ENCODE measurements around the gene FAM76B.
A peak's percentile ranks its signal among the peaks of the same experiment; 100 is the strongest.

Gene FAM76B

GRCh38 chr11:95767498-95767897 lies 22.1 kb downstream of the FAM76B start:
- H3K9me3 Mint-ChIP-seq, result no peaks in the 10 kb centered on the region
- H3K27ac Mint-ChIP-seq, result peak overlapping the region; percentile 59
- H3K27me3 Mint-ChIP-seq, result no peaks in the 10 kb centered on the region
- no peak overlapping the region for H3K4me3 Mint-ChIP-seq
- no peaks in the 10 kb centered on the region for H3K4me1 Mint-ChIP-seq
- no peaks in the 10 kb centered on the region for H3K36me3 Mint-ChIP-seq

DNA sequence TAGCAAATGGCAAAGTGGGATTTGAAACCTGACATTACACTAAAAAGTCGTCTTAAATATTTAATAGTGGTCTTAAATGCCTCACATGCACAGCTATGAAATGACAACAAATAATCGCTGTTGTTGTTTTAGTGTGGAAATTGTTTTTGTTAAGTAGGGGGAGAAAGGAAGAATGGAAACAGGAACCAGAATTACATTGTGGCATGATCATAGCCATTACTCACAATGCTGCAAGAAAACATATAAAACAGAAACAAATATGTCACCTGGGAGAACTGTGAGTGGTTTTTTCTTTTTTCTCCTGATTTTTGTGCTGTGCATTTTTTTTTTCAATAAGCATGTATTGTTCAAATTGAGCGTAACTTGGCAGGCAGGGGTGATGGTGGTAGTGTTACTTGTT lies 22.9 kb downstream of the FAM76B start:
- no peak overlapping the region for H3K27ac Mint-ChIP-seq

GRCh38 chr11:95764267-95764898 lies 25.2 kb downstream of the FAM76B start:
- no peaks in the 10 kb centered on the region for H3K4me1 Mint-ChIP-seq

More for the DNA sequence above, 22.9 kb downstream of the FAM76B start:
- no peak overlapping the region for H3K4me3 Mint-ChIP-seq
- H3K9me3 Mint-ChIP-seq, result no peaks in the 10 kb centered on the region
- no peaks in the 10 kb centered on the region for H3K4me1 Mint-ChIP-seq
- H3K27me3 Mint-ChIP-seq, result peaks cover 2% of the 10 kb centered on the region
- H3K36me3 Mint-ChIP-seq, result no peaks in the 10 kb centered on the region

GRCh38 chr11:95762534-95762933 lies 27.0 kb downstream of the FAM76B start:
- H3K36me3 Mint-ChIP-seq, result no peaks in the 10 kb centered on the region
- H3K27ac Mint-ChIP-seq, result no peak overlapping the region
- H3K27me3 Mint-ChIP-seq, result peaks cover 2% of the 10 kb centered on the region
- H3K9me3 Mint-ChIP-seq, result no peaks in the 10 kb centered on the region
- no peak overlapping the region for H3K4me3 Mint-ChIP-seq
- no peaks in the 10 kb centered on the region for H3K4me1 Mint-ChIP-seq

More at GRCh38 chr11:95764267-95764898, 25.2 kb downstream of the FAM76B start:
- Mint-ChIP-seq H3K27ac (no peak overlapping the region), H3K4me3 (no peak overlapping the region), H3K9me3 (no peaks in the 10 kb centered on the region), H3K36me3 (no peaks in the 10 kb centered on the region), H3K27me3 (peaks cover 2% of the 10 kb centered on the region)

- H3K27ac Mint-ChIP-seq, result no peak overlapping the region
- no peaks in the 10 kb centered on the region for H3K36me3 Mint-ChIP-seq
These were observed 28.6 kb downstream of the FAM76B start for GRCh38 chr11:95760941-95761340.

DNA sequence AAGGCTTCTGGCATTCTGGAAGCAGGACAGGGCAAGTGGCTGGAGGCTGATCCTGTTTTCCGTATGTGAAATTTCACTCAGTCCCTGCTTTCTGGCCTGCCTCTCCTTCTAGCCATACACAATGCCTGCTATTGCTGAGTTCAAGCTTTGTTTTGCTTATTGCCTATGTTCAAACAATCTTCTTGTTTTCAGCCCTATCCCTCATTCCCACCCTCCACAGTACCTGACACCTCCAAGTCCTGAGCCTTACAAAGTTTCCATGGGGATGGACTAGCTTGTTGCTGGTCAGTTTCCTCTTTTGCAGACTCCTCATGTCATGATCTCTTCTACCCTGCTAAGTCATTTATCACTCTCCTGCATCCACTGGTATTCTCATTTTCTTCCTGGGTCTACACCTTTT lies 38.1 kb downstream of the FAM76B start:
- Mint-ChIP-seq H3K4me1 (no peaks in the 10 kb centered on the region), H3K4me3 (no peak overlapping the region), H3K9me3 (no peaks in the 10 kb centered on the region), H3K36me3 (no peaks in the 10 kb centered on the region), H3K27ac (no peak overlapping the region), H3K27me3 (no peaks in the 10 kb centered on the region)

More at GRCh38 chr11:95760941-95761340, 28.6 kb downstream of the FAM76B start:
- H3K4me3 Mint-ChIP-seq, result no peak overlapping the region
- peaks cover 2% of the 10 kb centered on the region for H3K27me3 Mint-ChIP-seq
- no peaks in the 10 kb centered on the region for H3K4me1 Mint-ChIP-seq
- no peaks in the 10 kb centered on the region for H3K9me3 Mint-ChIP-seq

DNA sequence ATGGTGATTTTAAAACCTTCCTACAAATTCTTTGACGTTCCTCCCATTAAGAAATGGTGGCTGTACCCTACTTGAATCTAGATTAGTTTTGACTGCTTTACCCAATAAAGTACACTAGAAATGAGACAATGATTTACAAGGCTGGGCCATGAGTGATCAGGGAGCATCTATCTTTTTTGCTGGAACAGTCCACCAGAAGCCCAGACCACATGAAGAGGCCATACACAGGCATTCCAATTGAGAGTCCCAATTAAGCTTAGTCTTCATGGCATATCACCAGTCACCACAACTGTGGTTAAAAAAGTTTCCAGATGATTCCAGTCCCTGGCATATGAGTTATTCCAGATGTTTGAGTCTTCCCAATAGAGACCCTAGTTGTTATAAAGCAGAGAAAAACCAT lies 39.5 kb downstream of the FAM76B start:
- H3K9me3 Mint-ChIP-seq, result no peaks in the 10 kb centered on the region
- no peak overlapping the region for H3K27ac Mint-ChIP-seq
- no peaks in the 10 kb centered on the region for H3K36me3 Mint-ChIP-seq
- H3K4me1 Mint-ChIP-seq, result no peaks in the 10 kb centered on the region
- H3K4me3 Mint-ChIP-seq, result no peak overlapping the region
- H3K27me3 Mint-ChIP-seq, result no peaks in the 10 kb centered on the region

GRCh38 chr11:95739108-95739938 lies 50.3 kb downstream of the FAM76B start:
- peaks cover 3% of the 10 kb centered on the region for H3K4me1 Mint-ChIP-seq
- H3K27me3 Mint-ChIP-seq, result no peaks in the 10 kb centered on the region
- H3K4me3 Mint-ChIP-seq, result no peak overlapping the region
- H3K27ac Mint-ChIP-seq, result no peak overlapping the region
- H3K9me3 Mint-ChIP-seq, result no peaks in the 10 kb centered on the region
- H3K36me3 Mint-ChIP-seq, result no peaks in the 10 kb centered on the region

GRCh38 chr11:95736809-95737208 lies 52.8 kb downstream of the FAM76B start:
- Mint-ChIP-seq H3K9me3 (no peaks in the 10 kb centered on the region), H3K36me3 (no peaks in the 10 kb centered on the region), H3K4me1 (peaks cover 10% of the 10 kb centered on the region), H3K4me3 (no peak overlapping the region), H3K27me3 (no peaks in the 10 kb centered on the region), H3K27ac (no peak overlapping the region)

- Mint-ChIP-seq H3K36me3 (no peaks in the 10 kb centered on the region), H3K27me3 (no peaks in the 10 kb centered on the region), H3K9me3 (no peaks in the 10 kb centered on the region), H3K4me3 (no peak overlapping the region), H3K27ac (no peak overlapping the region), H3K4me1 (peaks cover 10% of the 10 kb centered on the region)
These were observed 53.2 kb downstream of the FAM76B start for GRCh38 chr11:95736355-95736754.

DNA sequence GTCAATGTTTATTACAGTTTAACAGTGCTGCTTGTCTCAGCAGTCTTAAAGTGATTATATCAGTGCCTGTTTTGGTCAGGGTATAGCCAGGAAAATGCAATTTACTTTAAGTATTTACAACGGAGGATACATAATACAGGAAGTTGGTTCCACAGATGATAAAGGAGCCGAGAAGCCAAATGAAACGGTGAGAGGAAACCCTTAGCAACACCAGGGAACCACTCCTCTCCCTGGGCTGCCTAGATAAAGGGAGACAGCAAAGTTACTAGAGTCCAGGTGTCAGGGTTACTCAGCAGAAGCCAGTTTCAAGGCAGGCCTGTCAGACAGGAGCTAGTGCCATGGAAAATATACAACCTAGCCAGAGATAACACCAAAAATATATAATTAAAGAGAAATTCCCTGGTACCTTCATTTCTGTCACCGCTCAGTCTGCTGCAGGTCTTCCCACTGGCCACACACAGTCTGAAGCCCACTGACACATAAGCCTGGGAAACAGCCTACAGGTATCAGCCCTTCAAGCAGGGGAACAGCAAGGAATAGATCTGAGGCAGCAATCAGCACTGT lies 55.5 kb downstream of the FAM76B start:
- Mint-ChIP-seq H3K27ac (no peak overlapping the region), H3K9me3 (no peaks in the 10 kb centered on the region), H3K27me3 (no peaks in the 10 kb centered on the region), H3K4me1 (peaks cover 10% of the 10 kb centered on the region), H3K36me3 (no peaks in the 10 kb centered on the region), H3K4me3 (no peak overlapping the region)

DNA sequence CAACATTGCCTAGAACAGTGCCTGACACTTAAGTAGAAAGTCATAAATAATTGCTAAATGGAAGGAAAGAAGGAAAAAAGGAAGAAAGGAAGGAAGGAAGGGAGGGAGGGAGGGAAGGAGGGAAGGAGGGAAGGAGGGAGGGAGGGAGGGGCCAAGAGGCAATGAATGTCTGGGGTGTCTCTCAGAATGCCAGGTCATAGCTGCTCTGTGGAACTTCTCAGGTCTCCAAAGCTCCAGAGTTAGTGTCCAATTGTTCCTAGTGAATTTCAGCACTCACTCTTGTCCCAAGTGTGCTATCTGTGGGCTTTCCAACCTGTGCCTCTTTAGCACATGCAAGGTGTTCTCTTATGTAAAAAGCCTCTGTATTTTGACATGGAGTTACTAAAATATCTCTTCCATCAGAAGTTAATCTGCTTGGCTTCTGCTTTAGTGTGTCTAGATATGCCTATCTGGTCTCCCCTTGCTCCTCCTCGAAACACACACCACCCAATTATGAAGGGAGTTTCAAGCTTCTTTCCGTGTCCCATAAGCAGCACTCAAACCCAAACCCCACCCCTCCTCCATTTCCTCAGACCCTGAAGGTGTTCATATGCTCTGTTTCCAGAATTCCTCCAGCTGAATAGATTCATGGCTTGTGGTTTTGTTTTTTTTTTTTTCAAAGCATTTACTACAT lies 56.5 kb downstream of the FAM76B start:
- Mint-ChIP-seq H3K27ac (no peak overlapping the region), H3K4me1 (peaks cover 10% of the 10 kb centered on the region), H3K4me3 (no peak overlapping the region), H3K27me3 (no peaks in the 10 kb centered on the region), H3K9me3 (no peaks in the 10 kb centered on the region), H3K36me3 (no peaks in the 10 kb centered on the region)

DNA sequence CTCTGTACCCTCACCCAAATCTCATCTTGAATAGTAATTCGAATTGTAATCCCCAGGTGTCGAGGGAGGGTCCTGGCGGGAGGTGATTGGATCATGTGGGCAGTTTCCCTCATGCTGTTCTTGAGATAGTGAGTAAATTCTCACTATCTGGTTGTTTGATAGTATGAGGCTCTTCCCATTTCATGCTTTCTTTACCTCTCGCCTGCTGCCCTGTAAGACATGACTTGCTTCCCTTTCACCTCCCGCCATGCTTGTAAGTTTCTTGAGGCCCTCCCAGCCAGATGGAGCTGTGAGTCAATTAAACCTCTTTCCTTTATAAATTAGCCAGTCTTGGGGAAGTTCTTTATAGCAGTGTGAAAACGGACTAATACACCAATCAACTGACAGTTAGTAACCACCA lies 60.1 kb downstream of the FAM76B start:
- Mint-ChIP-seq H3K27me3 (no peaks in the 10 kb centered on the region), H3K9me3 (no peaks in the 10 kb centered on the region), H3K36me3 (no peaks in the 10 kb centered on the region), H3K4me1 (peaks cover 8% of the 10 kb centered on the region), H3K27ac (no peak overlapping the region), H3K4me3 (no peak overlapping the region)

- Mint-ChIP-seq H3K27me3 (no peaks in the 10 kb centered on the region), H3K4me1 (peaks cover 1% of the 10 kb centered on the region), H3K27ac (no peak overlapping the region), H3K36me3 (no peaks in the 10 kb centered on the region), H3K9me3 (no peaks in the 10 kb centered on the region), H3K4me3 (no peak overlapping the region)
These were observed 60.8 kb downstream of the FAM76B start for GRCh38 chr11:95728790-95729189.

GRCh38 chr11:95728094-95728493 lies 61.5 kb downstream of the FAM76B start:
- no peak overlapping the region for H3K4me3 Mint-ChIP-seq
- H3K9me3 Mint-ChIP-seq, result no peaks in the 10 kb centered on the region
- no peaks in the 10 kb centered on the region for H3K4me1 Mint-ChIP-seq
- no peaks in the 10 kb centered on the region for H3K27me3 Mint-ChIP-seq
- no peak overlapping the region for H3K27ac Mint-ChIP-seq
- H3K36me3 Mint-ChIP-seq, result no peaks in the 10 kb centered on the region

GRCh38 chr11:95727620-95728019 lies 62.0 kb downstream of the FAM76B start:
- Mint-ChIP-seq H3K27me3 (no peaks in the 10 kb centered on the region), H3K36me3 (no peaks in the 10 kb centered on the region), H3K4me1 (no peaks in the 10 kb centered on the region), H3K4me3 (no peak overlapping the region), H3K27ac (no peak overlapping the region), H3K9me3 (no peaks in the 10 kb centered on the region)

Data from activated naive CD4-positive, alpha-beta T cell treated with anti-CD3 and anti-CD28 coated beads, Interleukin-2, amount 50 U/mL, for 24 hours (primary cell).